Endothelial cell (in vitro differentiated cells): ENCODE data around the gene LYST. TPM values are rescaled to one million over a fixed set of nuclear protein-coding genes. Genes with fewer than 3 reads are reported as not detected.

Source experiments
- DNase-seq: peaks from one replicate; pipeline ENCODE4 v3.0.0; 2021; ENCODE audit warnings: low spot score
- H3K27ac Mint-ChIP-seq: one replicate; pipeline ENCODE4 v1.8.0; 2021; ENCODE audit warnings: mixed read lengths, inconsistent platforms; ENCODE audit not compliant: unreplicated experiment
- H3K27me3 Mint-ChIP-seq: one replicate; pipeline ENCODE4 v1.8.0; 2021; ENCODE audit warnings: mild to moderate bottlenecking, moderate library complexity, mixed read lengths, inconsistent platforms; ENCODE audit not compliant: unreplicated experiment
- H3K36me3 Mint-ChIP-seq: one replicate; pipeline ENCODE4 v1.8.0; 2021; ENCODE audit warnings: mild to moderate bottlenecking, low read depth, mixed read lengths, inconsistent platforms; ENCODE audit not compliant: unreplicated experiment
- H3K4me1 Mint-ChIP-seq: one replicate; pipeline ENCODE4 v1.8.0; 2021; ENCODE audit warnings: mild to moderate bottlenecking, mixed read lengths, inconsistent platforms; ENCODE audit not compliant: unreplicated experiment
- H3K4me3 Mint-ChIP-seq: one replicate; pipeline ENCODE4 v1.8.0; 2021; ENCODE audit warnings: mild to moderate bottlenecking, mixed read lengths, inconsistent platforms; ENCODE audit not compliant: unreplicated experiment
- H3K9me3 Mint-ChIP-seq: one replicate; pipeline ENCODE4 v1.8.0; 2021; ENCODE audit warnings: mixed read lengths, inconsistent platforms; ENCODE audit not compliant: unreplicated experiment
- total RNA-seq: library from RNA; stranded (reverse); fragmentation: NEBNext Ultra II Directional; extraction: Animal tissue kit (Norgen Biotek cat#: 25700); gene quantifications from one replicate; pipeline ENCODE4 v1.2.1, GENCODE V29; 2021; ENCODE audit not compliant: unreplicated experiment
- TF ChIP-seq, protein P1 (sequence below): fragments of 200-600 bp; sonication (generic); IDR thresholded peaks from one replicate; pipeline ENCODE4 v1.5.0; 2021; ENCODE audit warnings: antibody characterized with exemption; ENCODE audit not compliant: unreplicated experiment

The LYST gene
- total RNA-seq, 1 donor from 2014 or later: 7.4 TPM

GRCh38 chr1:235825229-235825628 lies 41.5 kb downstream of the LYST start:
- TF ChIP-seq, protein P1, sequence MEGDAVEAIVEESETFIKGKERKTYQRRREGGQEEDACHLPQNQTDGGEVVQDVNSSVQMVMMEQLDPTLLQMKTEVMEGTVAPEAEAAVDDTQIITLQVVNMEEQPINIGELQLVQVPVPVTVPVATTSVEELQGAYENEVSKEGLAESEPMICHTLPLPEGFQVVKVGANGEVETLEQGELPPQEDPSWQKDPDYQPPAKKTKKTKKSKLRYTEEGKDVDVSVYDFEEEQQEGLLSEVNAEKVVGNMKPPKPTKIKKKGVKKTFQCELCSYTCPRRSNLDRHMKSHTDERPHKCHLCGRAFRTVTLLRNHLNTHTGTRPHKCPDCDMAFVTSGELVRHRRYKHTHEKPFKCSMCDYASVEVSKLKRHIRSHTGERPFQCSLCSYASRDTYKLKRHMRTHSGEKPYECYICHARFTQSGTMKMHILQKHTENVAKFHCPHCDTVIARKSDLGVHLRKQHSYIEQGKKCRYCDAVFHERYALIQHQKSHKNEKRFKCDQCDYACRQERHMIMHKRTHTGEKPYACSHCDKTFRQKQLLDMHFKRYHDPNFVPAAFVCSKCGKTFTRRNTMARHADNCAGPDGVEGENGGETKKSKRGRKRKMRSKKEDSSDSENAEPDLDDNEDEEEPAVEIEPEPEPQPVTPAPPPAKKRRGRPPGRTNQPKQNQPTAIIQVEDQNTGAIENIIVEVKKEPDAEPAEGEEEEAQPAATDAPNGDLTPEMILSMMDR: no peak
- Mint-ChIP-seq H3K4me1 (no peaks in the 10 kb centered on the region), H3K4me3 (no peak overlapping the region), H3K27me3 (peaks cover 2% of the 10 kb centered on the region), H3K36me3 (no peaks in the 10 kb centered on the region), H3K9me3 (no peaks in the 10 kb centered on the region), H3K27ac (no peak overlapping the region)
- DNase-seq: no peak

DNA sequence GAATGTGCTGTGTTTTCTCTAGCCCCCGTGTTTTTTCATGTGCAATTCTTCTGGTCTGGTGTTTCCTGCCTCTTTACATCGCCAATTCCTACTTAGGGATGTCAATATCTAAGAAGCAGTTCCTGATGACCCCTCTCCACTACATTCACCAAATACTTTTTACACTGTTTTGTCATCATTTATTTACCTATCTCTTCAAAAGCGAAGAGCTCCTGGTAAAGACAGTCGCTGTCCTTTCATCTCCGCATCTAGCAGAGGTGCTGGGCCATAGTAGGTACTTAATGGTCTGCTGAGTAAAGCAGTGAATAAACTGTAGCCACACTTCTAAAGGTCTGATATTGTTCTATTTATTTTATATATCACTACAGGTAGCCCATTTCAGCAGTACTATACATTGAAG lies 43.0 kb downstream of the LYST start:
- no peak overlapping the region for H3K27ac Mint-ChIP-seq
- no peaks in the 10 kb centered on the region for H3K36me3 Mint-ChIP-seq
- no peaks in the 10 kb centered on the region for H3K9me3 Mint-ChIP-seq
- H3K4me3 Mint-ChIP-seq: no peak overlapping the region
- no peak for DNase-seq
- peaks cover 2% of the 10 kb centered on the region for H3K27me3 Mint-ChIP-seq
- no peaks in the 10 kb centered on the region for H3K4me1 Mint-ChIP-seq
- TF ChIP-seq, protein P1: no peak

DNA sequence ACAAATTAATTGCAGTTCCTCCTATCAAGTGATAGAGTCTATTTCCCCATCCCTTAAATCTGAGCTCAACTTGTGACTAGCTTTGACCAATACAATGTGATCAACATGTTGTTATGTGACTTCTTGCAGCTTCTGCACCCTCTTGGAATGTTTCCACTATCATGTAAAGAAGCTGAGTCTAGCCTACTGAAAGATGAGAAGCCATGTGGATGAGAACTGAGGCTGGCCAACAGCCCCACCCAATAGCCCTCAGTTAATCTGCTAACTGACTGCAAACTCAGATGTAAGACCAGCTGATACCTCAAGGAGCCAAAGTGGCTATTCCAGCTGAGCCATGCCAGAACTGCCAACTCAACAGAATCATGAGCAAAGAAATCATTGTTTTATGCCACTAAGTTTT lies 44.0 kb downstream of the LYST start:
- DNase-seq: no peak

GRCh38 chr1:235821361-235821981 lies 45.2 kb downstream of the LYST start:
- Mint-ChIP-seq H3K9me3 (no peaks in the 10 kb centered on the region), H3K27me3 (peaks cover 2% of the 10 kb centered on the region), H3K36me3 (no peaks in the 10 kb centered on the region), H3K27ac (no peak overlapping the region), H3K4me3 (no peak overlapping the region), H3K4me1 (no peaks in the 10 kb centered on the region)
- TF ChIP-seq, protein P1: no peak
- DNase-seq: no peak

More for the DNA sequence above, 44.0 kb downstream of the LYST start:
- Mint-ChIP-seq H3K27me3 (peaks cover 2% of the 10 kb centered on the region), H3K36me3 (no peaks in the 10 kb centered on the region), H3K4me3 (no peak overlapping the region), H3K9me3 (no peaks in the 10 kb centered on the region), H3K4me1 (no peaks in the 10 kb centered on the region), H3K27ac (no peak overlapping the region)
- TF ChIP-seq, protein P1: no peak

GRCh38 chr1:235820061-235820460 lies 46.6 kb downstream of the LYST start:
- H3K27ac Mint-ChIP-seq: no peak overlapping the region
- DNase-seq: no peak
- no peaks in the 10 kb centered on the region for H3K9me3 Mint-ChIP-seq
- no peak overlapping the region for H3K4me3 Mint-ChIP-seq
- H3K36me3 Mint-ChIP-seq: no peaks in the 10 kb centered on the region
- no peaks in the 10 kb centered on the region for H3K4me1 Mint-ChIP-seq
- no peaks in the 10 kb centered on the region for H3K27me3 Mint-ChIP-seq
- TF ChIP-seq, protein P1: no peak
